Heart right ventricle (tissue), 16 donors: ENCODE results near the gene LNP1. TPM values are rescaled to one million over a fixed set of nuclear protein-coding genes. Genes with fewer than 3 reads are reported as not detected.
"Not testable (repeated sequence)": the region's sequence is repeated elsewhere in the genome, so short reads cannot be mapped to it uniquely, and the experiment has no call there.

ENCODE experiments used
- ATAC-seq, 8 donors: fragments of 200-7000 bp; cut with Tn5 transposase; one replicate each; pipeline ENCODE4 v1.9.1; 2020; ENCODE audit warnings: mild to moderate bottlenecking in 8 of 8, moderate library complexity in 8 of 8, moderate number of reproducible peaks in 1 of 8
- DNase-seq, 2 donors: peaks; one replicate each; pipeline ENCODE4 v3.0.0-alpha.2; 2020
- H3K27ac ChIP-seq, 10 donors: fragments of 200-600 bp; sonication (generic) in 2 of 10; one replicate each; pipeline versions ENCODE4 v1.5.0 to v1.8.0; 2020 to 2022; ENCODE audit warnings: mild to moderate bottlenecking in 3 of 10
- H3K27me3 ChIP-seq, 7 donors: fragments of 200-600 bp; one replicate each; pipeline ENCODE4 v1.8.0; 2021 to 2022; ENCODE audit warnings: mild to moderate bottlenecking in 2 of 7
- H3K36me3 ChIP-seq, 9 donors: fragments of 200-600 bp; sonication (generic) in 1 of 9; one replicate each; pipeline versions ENCODE4 v1.5.0 to v1.8.0; 2020 to 2022; ENCODE audit warnings: mild to moderate bottlenecking in 2 of 9
- H3K4me1 ChIP-seq, 9 donors: fragments of 200-600 bp; sonication (generic) in 1 of 9; one replicate each; pipeline versions ENCODE4 v1.5.0 to v1.8.0; 2020 to 2022; ENCODE audit warnings: mild to moderate bottlenecking in 4 of 9
- H3K4me3 ChIP-seq, 10 donors: fragments of 200-600 bp; sonication (generic) in 2 of 10; one replicate each; pipeline versions ENCODE4 v1.5.0 to v1.8.0; 2020 to 2022; ENCODE audit warnings: mild to moderate bottlenecking in 7 of 10, moderate library complexity in 2 of 10
- H3K9me3 ChIP-seq, 11 donors: fragments of 200-600 bp in 10 of 11; sonication (generic) in 2 of 11; one replicate each; pipeline versions ENCODE4 v1.5.0 to v1.8.0; 2013 to 2022; ENCODE audit warnings: mild to moderate bottlenecking in 2 of 11, control low read depth in 1 of 11, moderate library complexity in 1 of 11
- WGBS, 2 donors: extraction: QIAGEN DNeasy Blood & Tissue Kit; methylation state at CpG; one replicate each; pipeline ENCODE4 v1.1.7; 2013; ENCODE audit warnings: inconsistent platforms in 1 of 2; 5-methylcytosine and 5-hydroxymethylcytosine counted together
- intact Hi-C, 10 donors: fragments of 100-400 bp; cut with DNase I; formaldehyde crosslinking; loops; one replicate each; pipeline versions ENCODE4 v1.11.1 to v1.14.2; 2022
- polyA plus RNA-seq, 2 donors: library from polyadenylated mRNA; stranded (reverse); fragments of 200-250 nt; gene quantifications; one replicate each; pipeline ENCODE4 v1.2.3, GENCODE V29; 2013
- total RNA-seq, 10 donors: library from RNA; stranded (reverse); fragmentation: NEBNext Ultra II Directional in 3 of 10; extraction: Animal tissue kit (Norgen Biotek cat#: 25700) in 3 of 10; gene quantifications; one replicate each; pipeline versions ENCODE4 v1.2.1 to v1.2.4, GENCODE V29; 2021 to 2023
- TF ChIP-seq, protein P1 (sequence below), 9 donors: fragments of 200-600 bp; sonication (generic) in 2 of 9; IDR thresholded peaks; one replicate each; pipeline versions ENCODE4 v1.5.0 to v1.8.0; 2021 to 2022; ENCODE audit warnings: antibody characterized with exemption in 9 of 9, mild to moderate bottlenecking in 5 of 9, moderate library complexity in 1 of 9
- donor health status: Arrhythmogenic right ventricular cardiomyopathy.
- donor health status: ischemic (EF 13 %, LVEDD 7.1; RV severe dilation, severe dysfunction).
- donor health status: healthy with polysubstance abuse.
- donor health status: DM: no; HTN: yes; CAD: no.
- donor health status: DM: no; HTN: no; CAD: no.
- donor health status: ischemic (EF 25% LVEDD 6.9; RV normal size, moderate dysfunction).
- donor health status: ischemic (EF 25% LVEDD 5.7; RV mildly dilated, moderate dysfunction).
- donor health status: healthy.
- donor health status: DM: yes; HTN: yes; CAD: no.
- donor health status: Ischemic cardiomyopathy.
- donor health status: ischemic (EF 35%, LVEDD 5.7; RV mildly dilated, moderate dysfunction).
- donor health status: nonischemic (EF 11% LVEDD 7.7; RV severe dilation, severe dysfunction).
- donor health status: DM: yes; HTN: yes; CAD: no.
- donor health status: PGD.
- donor health status: ischemic (EF 29% LVEDD 5.4; RV normal size, mild dysfunction).
- donor health status: nonischemic (EF 23%, LVEDD 6.1; RV moderate dilation, normal function).

Gene LNP1
- total and polyA plus RNA-seq, 12 donors = 1.2 to 5.3 (median 3.8) TPM

DNA sequence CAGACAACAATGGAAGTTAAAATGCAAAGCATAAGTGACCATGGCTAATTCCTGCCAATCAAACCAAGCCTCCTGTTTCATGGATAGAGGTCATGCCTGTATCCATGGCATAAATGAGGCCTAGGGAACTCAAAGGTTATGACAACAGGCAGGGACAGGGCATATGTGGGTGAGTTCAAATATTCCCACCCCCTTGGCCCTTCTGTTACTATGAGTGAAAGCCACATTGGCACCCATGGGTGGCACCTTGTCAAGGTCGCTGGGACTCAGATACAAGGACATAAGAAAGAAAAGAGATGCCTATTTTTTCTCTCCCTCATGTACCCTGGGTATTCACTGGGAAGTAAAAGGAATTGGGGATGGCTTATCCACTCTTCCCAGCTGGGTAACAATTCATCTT is 65.8 kb downstream of the LNP1 start:
- no peak for ATAC-seq
- no peaks in the 10 kb centered on the region for H3K36me3 ChIP-seq
- H3K4me1 ChIP-seq = peaks cover 0 to 7% (median 0%) of the 10 kb centered on the region in 9 donors
- H3K9me3 ChIP-seq = peaks cover 0 to 31% (median 0%) of the 10 kb centered on the region in 11 donors
- no peak for DNase-seq
- WGBS, 2 donors = 85 to 87% methylated on average over 1 of the region's 1 CpG
- H3K27me3 ChIP-seq = no peaks in the 10 kb centered on the region
- H3K27ac ChIP-seq = no peak overlapping the region
- intact Hi-C loops = loop anchor here in 4 of 10 donors (10.0 kb wide), 2 partner anchors 328 to 728 kb away; no protein-coding TSS in a partner anchor
- H3K4me3 ChIP-seq = no peak overlapping the region
- TF ChIP-seq, protein P1, sequence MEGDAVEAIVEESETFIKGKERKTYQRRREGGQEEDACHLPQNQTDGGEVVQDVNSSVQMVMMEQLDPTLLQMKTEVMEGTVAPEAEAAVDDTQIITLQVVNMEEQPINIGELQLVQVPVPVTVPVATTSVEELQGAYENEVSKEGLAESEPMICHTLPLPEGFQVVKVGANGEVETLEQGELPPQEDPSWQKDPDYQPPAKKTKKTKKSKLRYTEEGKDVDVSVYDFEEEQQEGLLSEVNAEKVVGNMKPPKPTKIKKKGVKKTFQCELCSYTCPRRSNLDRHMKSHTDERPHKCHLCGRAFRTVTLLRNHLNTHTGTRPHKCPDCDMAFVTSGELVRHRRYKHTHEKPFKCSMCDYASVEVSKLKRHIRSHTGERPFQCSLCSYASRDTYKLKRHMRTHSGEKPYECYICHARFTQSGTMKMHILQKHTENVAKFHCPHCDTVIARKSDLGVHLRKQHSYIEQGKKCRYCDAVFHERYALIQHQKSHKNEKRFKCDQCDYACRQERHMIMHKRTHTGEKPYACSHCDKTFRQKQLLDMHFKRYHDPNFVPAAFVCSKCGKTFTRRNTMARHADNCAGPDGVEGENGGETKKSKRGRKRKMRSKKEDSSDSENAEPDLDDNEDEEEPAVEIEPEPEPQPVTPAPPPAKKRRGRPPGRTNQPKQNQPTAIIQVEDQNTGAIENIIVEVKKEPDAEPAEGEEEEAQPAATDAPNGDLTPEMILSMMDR (IDR thresholded peaks at IDR 0.05) = no peak

DNA sequence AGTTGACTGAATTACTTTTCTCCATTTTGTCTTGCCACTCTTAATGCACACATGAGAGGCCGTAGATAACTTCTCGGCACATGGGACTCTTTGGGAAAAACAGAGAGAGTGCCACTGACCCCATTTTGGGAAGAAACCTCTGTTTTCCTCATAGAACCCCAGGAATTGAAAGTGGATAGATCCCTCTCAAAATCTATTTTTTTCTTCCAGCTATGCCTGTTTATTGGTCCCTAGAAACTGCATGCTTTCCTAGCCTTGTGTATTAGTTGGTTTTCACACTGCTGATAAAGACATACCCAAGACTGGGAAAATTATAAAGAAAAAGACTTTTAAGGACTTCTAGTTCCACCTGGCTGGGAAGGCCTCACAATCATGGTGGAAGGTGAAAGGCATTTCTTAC is 67.3 kb downstream of the LNP1 start:
- TF ChIP-seq, protein P1 (IDR thresholded peaks at IDR 0.05) = no peak
- Histone ChIP-seq H3K4me3 (no peak overlapping the region), H3K27ac (no peak overlapping the region), H3K9me3 (peaks cover 0 to 31% (median 0%) of the 10 kb centered on the region in 11 donors), H3K27me3 (no peaks in the 10 kb centered on the region), H3K36me3 (no peaks in the 10 kb centered on the region), H3K4me1 (peaks cover 0 to 7% (median 0%) of the 10 kb centered on the region in 9 donors)
- 97 to 98% methylated on average over 2 of the region's 2 CpGs for WGBS, 2 donors
- ATAC-seq (no peak), DNase-seq (no peak)
- intact Hi-C loops = loop anchor here in 4 of 10 donors (1.0 to 10.0 kb wide), 3 partner anchors 14 to 726 kb away; no protein-coding TSS in a partner anchor

DNA sequence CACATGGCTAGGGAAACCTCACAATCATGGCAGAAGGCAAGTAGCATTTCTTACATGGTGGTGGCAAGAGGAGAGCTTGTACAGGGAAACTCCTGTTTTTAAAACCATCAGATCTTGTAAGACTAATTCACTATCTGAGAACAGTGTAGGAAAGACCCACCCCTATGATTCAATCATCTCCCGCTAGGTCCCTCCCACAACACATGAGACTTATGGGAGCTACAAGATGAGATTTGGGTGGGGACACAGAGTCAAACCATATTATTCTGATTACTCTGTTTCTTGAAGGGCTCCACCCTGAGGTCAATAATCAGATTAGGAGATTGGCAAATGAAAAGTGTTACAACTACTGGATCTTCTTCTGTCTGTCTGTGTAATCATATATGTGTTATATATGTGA is 69.6 kb downstream of the LNP1 start:
- ATAC-seq = no peak
- 89 to 95% methylated on average over 1 of the region's 1 CpG for WGBS, 2 donors

DNA sequence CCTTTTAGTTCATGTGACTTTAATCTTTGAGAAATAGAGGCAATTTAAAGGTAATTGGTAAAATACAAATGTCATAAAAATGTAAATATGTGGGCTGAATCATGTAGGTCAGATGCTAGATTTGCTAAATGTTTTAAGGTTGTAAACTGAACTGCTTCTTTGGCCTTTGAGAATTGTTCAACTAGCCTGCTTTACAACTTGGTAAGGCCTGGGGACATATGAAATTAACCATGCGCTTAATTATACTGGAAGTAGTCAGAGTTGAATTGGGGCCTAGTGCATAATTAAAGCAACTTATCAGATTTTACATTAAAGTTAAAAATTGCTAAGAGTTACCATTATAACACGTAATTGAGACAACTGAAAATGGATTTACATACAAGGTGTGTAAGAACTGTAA is 70.1 kb downstream of the LNP1 start:
- TF ChIP-seq, protein P1 (IDR thresholded peaks at IDR 0.05) = no peak
- Histone ChIP-seq H3K36me3 (no peaks in the 10 kb centered on the region), H3K9me3 (peaks cover 0 to 31% (median 0%) of the 10 kb centered on the region in 11 donors), H3K27me3 (no peaks in the 10 kb centered on the region), H3K4me3 (no peak overlapping the region), H3K4me1 (peaks cover 0 to under 1% (median 0%) of the 10 kb centered on the region in 9 donors), H3K27ac (no peak overlapping the region)
- WGBS, 2 donors = 76 to 84% methylated on average over 2 of the region's 2 CpGs
- DNase-seq (no peak), ATAC-seq (no peak)
- intact Hi-C loops = no loop called here

More for the DNA sequence above, 69.6 kb downstream of the LNP1 start:
- peaks cover 0 to 5% (median 0%) of the 10 kb centered on the region in 9 donors for H3K4me1 ChIP-seq
- TF ChIP-seq, protein P1 (IDR thresholded peaks at IDR 0.05) = no peak
- no peak overlapping the region for H3K27ac ChIP-seq
- DNase-seq = no peak
- H3K27me3 ChIP-seq = no peaks in the 10 kb centered on the region
- H3K9me3 ChIP-seq = peaks cover 0 to 31% (median 0%) of the 10 kb centered on the region in 11 donors
- H3K4me3 ChIP-seq = no peak overlapping the region
- no peaks in the 10 kb centered on the region for H3K36me3 ChIP-seq
- intact Hi-C loops = no loop called here

DNA sequence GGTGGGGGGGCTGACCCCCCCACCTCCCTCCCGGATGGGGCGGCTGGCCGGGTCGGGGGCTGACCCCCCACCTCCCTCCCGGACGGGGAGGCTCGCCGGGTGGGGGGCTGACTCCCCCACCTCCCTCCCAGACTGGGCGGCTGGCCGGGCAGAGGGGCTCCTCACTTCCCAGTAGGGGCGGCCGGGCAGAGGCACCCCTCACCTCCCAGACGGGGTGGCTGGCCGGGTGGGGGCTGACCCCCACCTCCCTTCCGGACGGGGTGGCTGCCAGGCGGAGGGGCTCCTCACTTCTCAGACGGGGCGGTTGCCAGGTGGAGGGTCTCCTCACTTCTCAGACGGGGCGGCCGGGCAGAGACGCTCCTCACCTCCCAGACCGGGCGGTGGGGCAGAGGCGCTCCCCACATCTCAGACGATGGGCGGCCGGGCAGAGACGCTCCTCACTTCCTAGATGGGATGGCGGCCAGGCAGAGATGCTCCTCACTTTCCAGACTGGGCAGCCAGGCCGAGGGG is 76.6 kb downstream of the LNP1 start:
- WGBS, 2 donors = 90 to 94% methylated on average over 26 to 32 of the region's 32 CpGs
- H3K27ac ChIP-seq, intact Hi-C loops, H3K9me3 ChIP-seq, H3K4me3 ChIP-seq, H3K36me3 ChIP-seq, ATAC-seq, H3K27me3 ChIP-seq, H3K4me1 ChIP-seq, DNase-seq: not testable (repeated sequence)

DNA sequence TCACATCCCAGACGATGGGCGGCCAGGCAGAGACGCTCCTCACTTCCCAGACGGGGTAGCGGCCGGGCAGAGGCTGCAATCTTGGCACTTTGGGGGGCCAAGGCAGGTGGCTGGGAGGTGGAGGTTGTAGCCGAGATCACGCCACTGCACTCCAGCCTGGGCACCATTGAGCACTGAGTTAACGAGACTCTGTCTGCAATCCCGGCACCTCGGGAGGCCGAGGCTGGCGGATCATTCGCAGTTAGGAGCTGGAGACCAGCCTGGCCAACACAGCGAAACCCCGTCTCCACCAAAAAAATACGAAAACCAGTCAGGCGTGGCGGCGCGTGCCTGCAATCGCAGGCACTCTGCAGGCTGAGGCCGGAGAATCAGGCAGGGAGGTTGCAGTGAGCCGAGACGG is 77.2 kb downstream of the LNP1 start:
- H3K9me3 ChIP-seq, H3K4me1 ChIP-seq, ATAC-seq, H3K27me3 ChIP-seq, intact Hi-C loops, H3K27ac ChIP-seq, H3K4me3 ChIP-seq, DNase-seq, H3K36me3 ChIP-seq: not testable (repeated sequence)
- WGBS, 2 donors = 90 to 99% methylated on average over 20 to 25 of the region's 25 CpGs
